Astrocyte (in vitro differentiated cells and primary cell): ENCODE measurements around the gene CELA2B. TPM values are rescaled to one million over a fixed set of nuclear protein-coding genes. Genes with fewer than 3 reads are reported as not detected.

Source experiments
- DNase-seq: peaks from one replicate; pipeline ENCODE4 v3.0.0-alpha.2; 2010; ENCODE audit warnings: low read depth
- FAIRE-seq: peaks from 2 replicates; lab custom pipeline; 2011; peaks lifted over from hg19 to GRCh38; lab: Jason Lieb, UNC
- H2AFZ ChIP-seq: 2 replicates; pipeline ENCODE4 v1.6.0; 2012; ENCODE audit warnings: low read depth, low read length, inconsistent platforms
- H3K27ac ChIP-seq: 2 replicates; pipeline ENCODE4 v1.5.1; 2011; ENCODE audit warnings: low read depth, low read length, inconsistent platforms
- H3K27me3 ChIP-seq: 2 replicates; pipeline ENCODE4 v1.6.0; 2011; ENCODE audit warnings: low read length, inconsistent platforms; ENCODE audit not compliant: insufficient read depth
- H3K36me3 ChIP-seq: 2 replicates; pipeline ENCODE4 v1.5.1; 2011; ENCODE audit warnings: low read length, inconsistent platforms; ENCODE audit not compliant: insufficient read depth
- H3K4me1 ChIP-seq: 2 replicates; pipeline ENCODE4 v1.5.1; 2011; ENCODE audit warnings: low read length, inconsistent platforms; ENCODE audit not compliant: insufficient read depth
- H3K4me2 ChIP-seq: 2 replicates; pipeline ENCODE4 v1.6.0; 2012; ENCODE audit warnings: low read length, inconsistent platforms
- H3K4me3 ChIP-seq: 2 replicates; pipeline ENCODE4 v1.5.1; 2011; ENCODE audit warnings: low read depth, mild to moderate bottlenecking, low read length, inconsistent platforms; ENCODE audit not compliant: insufficient read depth
- H3K79me2 ChIP-seq: 2 replicates; pipeline ENCODE4 v1.6.0; 2012; ENCODE audit warnings: mild to moderate bottlenecking, low read length, inconsistent platforms; ENCODE audit not compliant: insufficient read depth
- H3K9ac ChIP-seq: 2 replicates; pipeline ENCODE4 v1.6.0; 2012; ENCODE audit warnings: mild to moderate bottlenecking, low read length, inconsistent platforms
- H3K9me3 ChIP-seq: 2 replicates; pipeline ENCODE4 v1.5.1; 2012; ENCODE audit warnings: low read depth, mild to moderate bottlenecking, low read length, inconsistent platforms; ENCODE audit not compliant: insufficient read depth
- H4K20me1 ChIP-seq: 2 replicates; pipeline ENCODE4 v1.6.0; 2012; ENCODE audit warnings: low read length, inconsistent platforms; ENCODE audit not compliant: insufficient read depth
- H3K27ac Mint-ChIP-seq: one replicate; pipeline ENCODE4 v1.8.0; 2021; ENCODE audit warnings: mild to moderate bottlenecking, mixed read lengths; ENCODE audit not compliant: unreplicated experiment
- H3K27me3 Mint-ChIP-seq: one replicate; pipeline ENCODE4 v1.8.0; 2021; ENCODE audit warnings: low read depth, mixed read lengths; ENCODE audit not compliant: unreplicated experiment
- H3K36me3 Mint-ChIP-seq: one replicate; pipeline ENCODE4 v1.8.0; 2021; ENCODE audit warnings: low read depth, mixed read lengths; ENCODE audit not compliant: unreplicated experiment
- H3K4me1 Mint-ChIP-seq: one replicate; pipeline ENCODE4 v1.8.0; 2021; ENCODE audit warnings: low read depth, mixed read lengths; ENCODE audit not compliant: unreplicated experiment
- H3K4me3 Mint-ChIP-seq: one replicate; pipeline ENCODE4 v1.8.0; 2021; ENCODE audit warnings: mild to moderate bottlenecking, moderate library complexity, mixed read lengths; ENCODE audit not compliant: unreplicated experiment
- H3K9me3 Mint-ChIP-seq: one replicate; pipeline ENCODE4 v1.8.0; 2021; ENCODE audit warnings: mild to moderate bottlenecking, mixed read lengths; ENCODE audit not compliant: unreplicated experiment
- CTCF ChIP-seq: IDR thresholded peaks from 2 replicates; pipeline ENCODE4 v1.5.1; 2011; ENCODE audit warnings: low read depth, mild to moderate bottlenecking, inconsistent platforms, low read length, moderate library complexity; ENCODE audit not compliant: insufficient read depth
- EZH2 ChIP-seq: IDR thresholded peaks from 2 replicates; pipeline ENCODE4 v1.6.1; 2012; ENCODE audit warnings: mild to moderate bottlenecking, low read length, inconsistent platforms; ENCODE audit not compliant: insufficient read depth
- total RNA-seq: library from RNA; stranded (reverse); gene quantifications from 2 replicates; pipeline ENCODE4 v1.2.1, GENCODE V29; 2021

The CELA2B gene
- total RNA-seq, 1 donor from 2014 or later: not detected

- no peaks in the 10 kb centered on the region for H3K79me2 ChIP-seq
- H3K9me3 ChIP-seq: no peaks in the 10 kb centered on the region
- no peak for TF ChIP-seq CTCF
- no peak for TF ChIP-seq EZH2
- no peak overlapping the region for H3K4me3 Mint-ChIP-seq
- H3K4me2 ChIP-seq: no peak overlapping the region
- no peak for FAIRE-seq
- H3K4me1 Mint-ChIP-seq: no peaks in the 10 kb centered on the region
- no peak overlapping the region for H3K27ac Mint-ChIP-seq
- no peaks in the 10 kb centered on the region for H3K36me3 ChIP-seq
- peaks cover 4% of the 10 kb centered on the region for H3K36me3 Mint-ChIP-seq
- no peak overlapping the region for H3K4me3 ChIP-seq
- H3K4me1 ChIP-seq: no peaks in the 10 kb centered on the region
- H2AFZ ChIP-seq: no peak overlapping the region
- no peak overlapping the region for H3K27ac ChIP-seq
- DNase-seq: no peak
- no peak overlapping the region for H3K9ac ChIP-seq
- no peaks in the 10 kb centered on the region for H3K9me3 Mint-ChIP-seq
- H4K20me1 ChIP-seq: no peaks in the 10 kb centered on the region
- no peaks in the 10 kb centered on the region for H3K27me3 ChIP-seq
- no peaks in the 10 kb centered on the region for H3K27me3 Mint-ChIP-seq
Measured at GRCh38 chr1:15500184-15501178, 24.6 kb downstream of the CELA2B start.

- no peak overlapping the region for H3K4me3 Mint-ChIP-seq
- Histone ChIP-seq H3K79me2 (no peaks in the 10 kb centered on the region), H3K9me3 (no peaks in the 10 kb centered on the region), H3K9ac (no peak overlapping the region), H3K27ac (no peak overlapping the region), H3K4me2 (no peak overlapping the region), H2AFZ (no peak overlapping the region), H3K4me1 (no peaks in the 10 kb centered on the region), H3K36me3 (no peaks in the 10 kb centered on the region), H4K20me1 (no peaks in the 10 kb centered on the region), H3K4me3 (no peak overlapping the region), H3K27me3 (no peaks in the 10 kb centered on the region)
- TF ChIP-seq EZH2 (no peak), CTCF (peak; percentile 71)
- H3K27ac Mint-ChIP-seq: no peak overlapping the region
- DNase-seq (peak; percentile 22), FAIRE-seq (no peak)
- no peaks in the 10 kb centered on the region for H3K4me1 Mint-ChIP-seq
- no peaks in the 10 kb centered on the region for H3K9me3 Mint-ChIP-seq
- no peaks in the 10 kb centered on the region for H3K27me3 Mint-ChIP-seq
- H3K36me3 Mint-ChIP-seq: peaks cover 4% of the 10 kb centered on the region
Measured at GRCh38 chr1:15501208-15502032, 25.5 kb downstream of the CELA2B start.
